IMR-90 (cell line): ENCODE data around the gene ALK. TPM values are rescaled to one million over a fixed set of nuclear protein-coding genes. Genes with fewer than 3 reads are reported as not detected.

ENCODE experiments used
- ATAC-seq: fragments of 200-7000 bp; cut with Tn5 transposase; 2 replicates; pipeline ENCODE4 v1.9.1; 2020; ENCODE audit warnings: low read depth, mild to moderate bottlenecking, moderate library complexity
- BruUV-seq: library from RNA; stranded (reverse); fragments of 400-500 nt; replicated peaks from 2 replicates; lab custom pipeline; 2021; lab: Mats Ljungman, UMichigan
- CTCF ChIA-PET: fragments of 300-600 bp; formaldehyde crosslinking; extraction: SDS; loops from one replicate; lab custom pipeline; 2021; ENCODE audit warnings: antibody characterized with exemption; lab: Yijun Ruan, JAX
- POLR2A ChIA-PET: fragments of 300-600 bp; sonication (Branson Sonifier 250); formaldehyde crosslinking; loops from one replicate; lab custom pipeline; 2022; ENCODE audit warnings: antibody characterized with exemption; ENCODE audit not compliant: unreplicated experiment; lab: Charles Lee
- DNase-seq: peaks from one replicate; pipeline ENCODE4 v3.0.0; 2013
- H2AFZ ChIP-seq: replicated peaks from 2 replicates; pipeline ENCODE3; 2013; ENCODE audit warnings: low read length, mild to moderate bottlenecking; ENCODE audit not compliant: poor library complexity
- H2AK5ac ChIP-seq: 2 replicates; pipeline ENCODE4 v1.6.1; 2013; ENCODE audit warnings: low read depth, low read length, inconsistent platforms
- H2AK9ac ChIP-seq: replicated peaks from 2 replicates; pipeline ENCODE3; 2013; ENCODE audit warnings: mild to moderate bottlenecking, low read depth, low read length, moderate library complexity; ENCODE audit not compliant: poor library complexity
- H2BK120ac ChIP-seq: 2 replicates; pipeline ENCODE4 v1.6.1; 2013; ENCODE audit warnings: low read depth, low read length, inconsistent platforms
- H2BK15ac ChIP-seq: 3 replicates; pipeline ENCODE4 v1.6.1; 2013; ENCODE audit warnings: low read depth, low read length, inconsistent platforms
- H2BK20ac ChIP-seq: 2 replicates; pipeline ENCODE4 v1.6.1; 2013; ENCODE audit warnings: low read depth, mild to moderate bottlenecking, inconsistent platforms, low read length, moderate library complexity
- H2BK5ac ChIP-seq: 2 replicates; pipeline ENCODE4 v1.6.1; 2013; ENCODE audit warnings: mild to moderate bottlenecking, low read depth, low read length, inconsistent platforms; ENCODE audit not compliant: poor library complexity, severe bottlenecking
- H3K14ac ChIP-seq: replicated peaks from 2 replicates; pipeline ENCODE4 v1.6.1; 2013; ENCODE audit warnings: low read depth, low read length, inconsistent platforms
- H3K18ac ChIP-seq: 2 replicates; pipeline ENCODE4 v1.6.1; 2013; ENCODE audit warnings: low read depth, low read length, control low read depth
- H3K23ac ChIP-seq: 2 replicates; pipeline ENCODE4 v1.6.1; 2013; ENCODE audit warnings: low read depth, low read length, inconsistent platforms
- H3K27ac ChIP-seq: 2 replicates; pipeline ENCODE4 v1.5.1; 2013; ENCODE audit warnings: mild to moderate bottlenecking, control low read depth, low read length; ENCODE audit not compliant: insufficient read depth
- H3K27me3 ChIP-seq: 2 replicates; pipeline ENCODE4 v1.6.1; 2013; ENCODE audit warnings: low read length; ENCODE audit not compliant: control insufficient read depth, insufficient read depth
- H3K36me3 ChIP-seq: 2 replicates; pipeline ENCODE4 v1.6.1; 2013; ENCODE audit warnings: low read length, mixed read lengths; ENCODE audit not compliant: control insufficient read depth, insufficient read depth
- H3K4ac ChIP-seq: 2 replicates; pipeline ENCODE4 v1.6.1; 2013; ENCODE audit warnings: low read depth, low read length, inconsistent platforms
- H3K4me1 ChIP-seq: 2 replicates; pipeline ENCODE4 v1.6.1; 2013; ENCODE audit warnings: low read length, mixed read lengths; ENCODE audit not compliant: control insufficient read depth, insufficient read depth
- H3K4me2 ChIP-seq: 2 replicates; pipeline ENCODE4 v1.6.1; 2013; ENCODE audit warnings: low read depth, mild to moderate bottlenecking, control low read depth, low read length, moderate library complexity
- H3K4me3 ChIP-seq: 2 replicates; pipeline ENCODE4 v1.5.1; 2013; ENCODE audit warnings: low read depth, mild to moderate bottlenecking, control low read depth, low read length, moderate library complexity; ENCODE audit not compliant: insufficient read depth
- H3K56ac ChIP-seq: 2 replicates; pipeline ENCODE4 v1.6.1; 2013; ENCODE audit warnings: low read length, inconsistent platforms; ENCODE audit not compliant: insufficient read depth; ENCODE audit errors: extremely low read depth
- H3K79me1 ChIP-seq, 2 experiments: 2 replicates each; pipeline ENCODE4 v1.6.1; 2013; ENCODE audit warnings: low read length in 2 of 2, inconsistent platforms in 1 of 2, low read depth in 1 of 2
- H3K9ac ChIP-seq: 2 replicates; pipeline ENCODE4 v1.6.1; 2013; ENCODE audit warnings: low read depth, low read length, control low read depth
- H3K9me1 ChIP-seq: 2 replicates; pipeline ENCODE4 v1.6.1; 2013; ENCODE audit warnings: low read length, inconsistent platforms; ENCODE audit not compliant: insufficient read depth
- H3K9me3 ChIP-seq: 2 replicates; pipeline ENCODE4 v1.6.1; 2013; ENCODE audit warnings: low read length; ENCODE audit not compliant: control insufficient read depth, insufficient read depth
- H4K20me1 ChIP-seq: 2 replicates; pipeline ENCODE4 v1.6.1; 2013; ENCODE audit warnings: low read length, inconsistent platforms; ENCODE audit not compliant: insufficient read depth
- H4K5ac ChIP-seq: 2 replicates; pipeline ENCODE4 v1.6.1; 2013; ENCODE audit warnings: mild to moderate bottlenecking, low read depth, low read length, control low read depth
- H4K8ac ChIP-seq, 2 experiments: 2 replicates each; pipeline ENCODE4 v1.6.1; 2013; ENCODE audit warnings: low read depth in 2 of 2, low read length in 2 of 2, control low read depth in 1 of 2, inconsistent platforms in 1 of 2
- H4K91ac ChIP-seq: 2 replicates; pipeline ENCODE4 v1.6.1; 2013; ENCODE audit warnings: low read depth, low read length, inconsistent platforms; ENCODE audit not compliant: insufficient read depth
- BHLHE40 ChIP-seq: fragments of 150-350 bp; IDR thresholded peaks from 2 replicates; pipeline ENCODE4 v1.6.1; 2016; ENCODE audit warnings: mild to moderate bottlenecking, low read depth, low read length
- CEBPB ChIP-seq: IDR thresholded peaks from 2 replicates; pipeline ENCODE4 v1.6.1; 2012; ENCODE audit warnings: low read depth, low read length, improper control_type of control experiment
- MAZ ChIP-seq: IDR thresholded peaks from 2 replicates; pipeline ENCODE4 v1.6.1; 2012; ENCODE audit warnings: low read depth, mild to moderate bottlenecking, low read length, improper control_type of control experiment, moderate library complexity, borderline replicate concordance
- WGBS, 2 experiments: methylation state at CpG; one replicate each; pipeline versions ENCODE4 v1.1.5 to v1.1.7; 2013; ENCODE audit warnings: missing lambda C conversion rate in 2 of 2; ENCODE audit not compliant: insufficient read length in 1 of 2; ENCODE audit errors: extremely low coverage in 2 of 2; 5-methylcytosine and 5-hydroxymethylcytosine counted together
- dilution Hi-C: fragments of 300-500 bp; cut with HindIII; formaldehyde crosslinking; loops from one replicate; pipeline ENCODE4 v1.14.3; 2018; ENCODE audit warnings: low sequenced_read_pairs; ENCODE audit not compliant: unreplicated experiment
- in situ Hi-C: fragments of 300-500 bp; cut with MboI; formaldehyde crosslinking; loops from 3 replicates; pipeline ENCODE4 v1.14.3; 2019; ENCODE audit warnings: low sequenced_read_pairs, inconsistent platforms, mixed read lengths
- intact Hi-C: fragments of 100-400 bp; cut with micrococcal nuclease; formaldehyde crosslinking; loops from 2 replicates; pipeline ENCODE4 v1.10.0; 2022
- polyA plus RNA-seq, 3 experiments: library from polyadenylated mRNA; depleted of rRNA; stranded (reverse); fragments of >200 nt; gene quantifications; 2 replicates each; pipeline ENCODE4 v1.2.3, GENCODE V29; 2012; ENCODE audit warnings: low replicate concordance in 1 of 3
- total RNA-seq: library from RNA; depleted of rRNA; stranded (reverse); fragments of >200 nt; gene quantifications from 2 replicates; pipeline ENCODE4 v1.2.3, GENCODE V29; 2012
- TF ChIP-seq, protein P1 (sequence below): fragments of 150-350 bp; IDR thresholded peaks from 2 replicates; pipeline ENCODE4 v1.6.1; 2017; ENCODE audit warnings: mild to moderate bottlenecking, antibody characterized with exemption, low read length, low read depth

The ALK gene
- total and polyA plus RNA-seq, 2 of the 4 experiments (the other 2 are of a cell fraction): not detected

DNA sequence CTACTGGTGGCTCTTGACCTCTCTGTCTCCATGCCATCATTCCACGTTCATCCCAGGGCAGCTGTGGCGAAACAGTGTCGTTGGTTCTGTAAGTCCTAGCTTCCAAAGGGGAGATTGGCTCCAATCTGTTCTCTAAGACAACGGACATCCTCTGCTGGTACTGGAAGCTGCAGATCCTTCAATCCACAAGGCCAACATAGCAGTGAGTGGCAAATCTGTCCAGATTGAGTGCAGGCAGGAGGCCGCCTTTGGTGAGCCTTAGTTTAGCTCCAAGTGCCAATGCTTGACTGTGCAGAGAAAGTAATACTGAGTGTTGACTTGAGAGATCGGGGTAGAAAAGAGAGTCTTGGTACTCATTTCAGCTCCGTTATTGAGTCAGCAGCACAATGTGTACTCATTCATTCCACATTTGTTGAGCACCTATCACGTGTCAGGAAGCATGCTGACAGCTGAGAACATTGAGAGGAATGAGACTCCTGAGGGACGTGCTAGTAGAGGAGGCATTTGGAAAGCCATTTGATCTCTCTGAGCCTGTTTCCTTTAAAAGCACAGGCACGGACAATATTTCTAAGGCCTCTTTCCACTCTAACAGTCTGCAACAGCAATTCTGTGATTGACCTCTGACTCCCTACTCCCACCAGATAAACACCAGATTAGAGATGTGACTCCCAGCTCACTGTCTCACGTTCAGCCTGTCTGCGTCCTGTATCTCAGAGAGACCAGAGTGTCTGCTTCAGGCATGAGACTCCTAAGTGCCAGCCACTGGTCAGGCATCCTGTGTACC lies 500.2 kb downstream of the ALK start:
- H3K4me2 ChIP-seq: no peak overlapping the region
- 39% methylated on average over 3 of the region's 12 CpGs; no CpG with 5 or more reads in 1 of the 2 experiments for WGBS, 2 experiments

More for the DNA sequence above, 500.2 kb downstream of the ALK start:
- no peaks in the 10 kb centered on the region for H3K79me1 ChIP-seq
- intact Hi-C loops (no loop called here), dilution Hi-C loops (no loop called here), in situ Hi-C loops (no loop called here)
- H4K5ac ChIP-seq: no peak overlapping the region
- no peak overlapping the region for H3K9ac ChIP-seq
- H2AFZ ChIP-seq: peak overlapping the region; percentile 1
- H3K9me1 ChIP-seq: no peaks in the 10 kb centered on the region
- H3K4me1 ChIP-seq: peaks cover 3% of the 10 kb centered on the region; the same call in 1 of the 2 replicates
- H3K18ac ChIP-seq: no peak overlapping the region
- H2BK120ac ChIP-seq: no peak overlapping the region
- H3K9me3 ChIP-seq: peaks cover 2% of the 10 kb centered on the region; the same call in 1 of the 2 replicates
- no peaks in the 10 kb centered on the region for H3K36me3 ChIP-seq
- no peak overlapping the region for H3K23ac ChIP-seq
- H2AK9ac ChIP-seq: no peak overlapping the region
- H3K56ac ChIP-seq: no peak overlapping the region
- peaks cover 4% of the 10 kb centered on the region for H3K27me3 ChIP-seq
- H2AK5ac ChIP-seq: no peak overlapping the region
- peak; percentile 40 for DNase-seq
- no peak overlapping the region for H2BK20ac ChIP-seq
- TF ChIP-seq, protein P1, sequence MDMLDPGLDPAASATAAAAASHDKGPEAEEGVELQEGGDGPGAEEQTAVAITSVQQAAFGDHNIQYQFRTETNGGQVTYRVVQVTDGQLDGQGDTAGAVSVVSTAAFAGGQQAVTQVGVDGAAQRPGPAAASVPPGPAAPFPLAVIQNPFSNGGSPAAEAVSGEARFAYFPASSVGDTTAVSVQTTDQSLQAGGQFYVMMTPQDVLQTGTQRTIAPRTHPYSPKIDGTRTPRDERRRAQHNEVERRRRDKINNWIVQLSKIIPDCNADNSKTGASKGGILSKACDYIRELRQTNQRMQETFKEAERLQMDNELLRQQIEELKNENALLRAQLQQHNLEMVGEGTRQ: peak; percentile 42; the same call in 1 of the 2 replicates
- TF ChIP-seq MAZ: no peak
- no peak for TF ChIP-seq CEBPB
- 0 out of 2 replicates have a peak, but pooled peaks have one; percentile 15 for TF ChIP-seq BHLHE40
- H4K20me1 ChIP-seq: no peaks in the 10 kb centered on the region
- CTCF ChIA-PET: no interaction called here
- no peak overlapping the region for H2BK5ac ChIP-seq
- H3K4me3 ChIP-seq: no peak overlapping the region
- no peak overlapping the region for H3K14ac ChIP-seq
- H4K8ac ChIP-seq: no peak overlapping the region
- no peak overlapping the region for H2BK15ac ChIP-seq
- ATAC-seq: peak; percentile 56
- POLR2A ChIA-PET: no interaction called here
- no peak overlapping the region for H4K91ac ChIP-seq
- no peak overlapping the region for H3K27ac ChIP-seq
- no peak overlapping the region for H3K4ac ChIP-seq
- no TSS peak for BruUV-seq
